HepG2 (cell line): Measurements from ENCODE around the gene CLDN19. TPM values are rescaled to one million over a fixed set of nuclear protein-coding genes. Genes with fewer than 3 reads are reported as not detected.

ENCODE experiments used
- ATAC-seq: fragments of 200-7000 bp; cut with Tn5 transposase; 3 replicates; pipeline ENCODE4 v1.9.1; 2020; ENCODE audit warnings: mild to moderate bottlenecking, moderate library complexity
- BruUV-seq: library from RNA; stranded (reverse); fragments of 400-500 nt; replicated peaks from 2 replicates; lab custom pipeline; 2021; lab: Mats Ljungman, UMichigan
- CTCF ChIA-PET: fragments of 300-600 bp; formaldehyde crosslinking; extraction: SDS; loops from one replicate; lab custom pipeline; 2021; ENCODE audit warnings: low total read pairs, inconsistent platforms, low intra/inter-chr PET ratio; lab: Yijun Ruan, JAX
- POLR2A ChIA-PET: fragments of 350-600 bp; sonication (Branson Sonifier 250); formaldehyde crosslinking; loops from one replicate; lab custom pipeline; 2020; ENCODE audit warnings: antibody characterized with exemption, inconsistent platforms; lab: Yijun Ruan, JAX
- DNase-seq: peaks from one replicate; pipeline ENCODE4 v3.0.0-alpha.2; 2015; ENCODE audit warnings: low spot score
- FAIRE-seq: peaks from 3 replicates; lab custom pipeline; 2011; peaks lifted over from hg19 to GRCh38; lab: Jason Lieb, UNC
- H2AFZ ChIP-seq: one replicate; pipeline ENCODE4 v1.6.1; 2011; ENCODE audit warnings: low read length, inconsistent platforms
- H3K27ac ChIP-seq: fragments of 300-600 bp; 3 replicates; pipeline ENCODE4 v1.8.0; 2011; ENCODE audit warnings: mixed run types, mild to moderate bottlenecking, mixed read lengths, low read length, inconsistent platforms; ENCODE audit not compliant: insufficient read depth; ENCODE audit errors: extremely low read length
- H3K27me3 ChIP-seq, 2 experiments: fragments of 200-600 bp in 1 of 2; 2 replicates in 1 of 2; 3 replicates in 1 of 2; pipeline versions ENCODE4 v1.6.0 to v1.8.0; 2011; ENCODE audit warnings: low read length in 2 of 2, mild to moderate bottlenecking in 2 of 2, moderate library complexity in 2 of 2, inconsistent platforms in 1 of 2; ENCODE audit not compliant: insufficient read depth in 2 of 2, control insufficient read depth in 1 of 2
- H3K36me3 ChIP-seq, 2 experiments: fragments of 200-600 bp in 1 of 2; replicated peaks in 1 of 2; 2 replicates in 1 of 2; 3 replicates in 1 of 2; pipeline versions ENCODE4 v1.5.1 to v1.8.0; 2011; ENCODE audit warnings: low read length in 2 of 2, inconsistent platforms in 1 of 2; ENCODE audit not compliant: insufficient read depth in 2 of 2, control insufficient read depth in 1 of 2
- H3K4me1 ChIP-seq: 2 replicates; pipeline ENCODE4 v1.5.1; 2012; ENCODE audit warnings: low read length, inconsistent platforms; ENCODE audit not compliant: insufficient read depth
- H3K4me2 ChIP-seq: 2 replicates; pipeline ENCODE4 v1.6.0; 2011; ENCODE audit warnings: low read depth, low read length, inconsistent platforms
- H3K4me3 ChIP-seq, 3 experiments: fragments of 200-600 bp in 1 of 3; sonication (generic), shearing (Covaris generic) in 1 of 3; replicated peaks in 1 of 3; 2 replicates each; pipeline ENCODE4 v1.5.1; 2011 to 2016; ENCODE audit warnings: low read length in 3 of 3, inconsistent platforms in 2 of 3, low read depth in 2 of 3, mild to moderate bottlenecking in 2 of 3, control low read depth in 1 of 3, mixed read lengths in 1 of 3; ENCODE audit not compliant: insufficient read depth in 1 of 3
- H3K79me2 ChIP-seq: one replicate; pipeline ENCODE4 v1.6.1; 2011; ENCODE audit warnings: low read length, inconsistent platforms; ENCODE audit not compliant: insufficient read depth
- H3K9ac ChIP-seq: 2 replicates; pipeline ENCODE4 v1.6.0; 2011; ENCODE audit warnings: mild to moderate bottlenecking, low read depth, low read length, inconsistent platforms; ENCODE audit not compliant: insufficient read depth
- H3K9me3 ChIP-seq: 2 replicates; pipeline ENCODE4 v1.5.1; 2012; ENCODE audit warnings: mild to moderate bottlenecking, low read length
- H4K20me1 ChIP-seq: 2 replicates; pipeline ENCODE4 v1.6.0; 2011; ENCODE audit warnings: inconsistent platforms, mild to moderate bottlenecking, low read length, moderate library complexity; ENCODE audit not compliant: insufficient read depth
- CREB3 ChIP-seq: sonication (generic); formaldehyde crosslinking; IDR thresholded peaks from 2 replicates; pipeline ENCODE4 v1.5.0; 2020; ENCODE audit warnings: missing genetic modification reagents
- HDAC1 ChIP-seq: sonication (generic); formaldehyde crosslinking; IDR thresholded peaks from 2 replicates; pipeline ENCODE4 v1.5.1; 2020; ENCODE audit warnings: mild to moderate bottlenecking, missing genetic modification reagents
- MBD4 ChIP-seq: IDR thresholded peaks from 2 replicates; pipeline ENCODE4 v1.6.1; 2012; ENCODE audit warnings: low read length, inconsistent platforms, borderline replicate concordance
- MTA1 ChIP-seq: sonication (generic); formaldehyde crosslinking; IDR thresholded peaks from 2 replicates; pipeline ENCODE4 v1.4.0; 2020; ENCODE audit warnings: missing genetic modification reagents, mild to moderate bottlenecking, borderline replicate concordance
- NONO ChIP-seq, 2 experiments: fragments of 450-650 bp in 1 of 2; sonication (generic) in 1 of 2; formaldehyde crosslinking in 1 of 2; IDR thresholded peaks in 1 of 2; conservative IDR thresholded peaks in 1 of 2; 2 replicates each; pipeline versions ENCODE4 v1.6.1 to v1.8.0; 2017 to 2022; ENCODE audit warnings: mild to moderate bottlenecking in 1 of 2, missing genetic modification reagents in 1 of 2, moderate library complexity in 1 of 2
- REL ChIP-seq: sonication (generic); formaldehyde crosslinking; conservative IDR thresholded peaks from 2 replicates; pipeline ENCODE4 v1.8.0; 2022; ENCODE audit warnings: mild to moderate bottlenecking, missing genetic modification reagents, moderate library complexity
- SP2 ChIP-seq: sonication (generic); formaldehyde crosslinking; IDR thresholded peaks from 2 replicates; pipeline ENCODE4 v1.5.1; 2020; ENCODE audit warnings: mild to moderate bottlenecking, missing genetic modification reagents
- ZNF296 ChIP-seq: sonication (generic); formaldehyde crosslinking; conservative IDR thresholded peaks from 2 replicates; pipeline ENCODE4 v1.5.0; 2020; ENCODE audit warnings: mild to moderate bottlenecking, missing genetic modification reagents
- ZNF75D ChIP-seq: sonication (generic); formaldehyde crosslinking; IDR thresholded peaks from 2 replicates; pipeline ENCODE4 v1.8.1; 2023; ENCODE audit warnings: missing genetic modification reagents, mild to moderate bottlenecking, borderline replicate concordance
- ZNF781 ChIP-seq: sonication (generic); formaldehyde crosslinking; IDR thresholded peaks from 2 replicates; pipeline ENCODE4 v1.5.1; 2020; ENCODE audit warnings: borderline replicate concordance, mild to moderate bottlenecking, missing genetic modification reagents; ENCODE audit errors: not compliant biosample characterization
- WGBS: methylation state at CpG from one replicate; pipeline ENCODE4 v1.1.6; 2017; ENCODE audit warnings: low lambda C conversion rate; 5-methylcytosine and 5-hydroxymethylcytosine counted together
- in situ Hi-C: cut with HindIII; loops from 2 replicates; pipeline ENCODE4 v1.10.0; 2017; ENCODE audit warnings: low pct_unique_long_range_greater_than_20kb; ENCODE audit not compliant: extremely low pct_ligation_motif_present
- intact Hi-C: fragments of 100-400 bp; cut with micrococcal nuclease; formaldehyde crosslinking; loops from one replicate; pipeline ENCODE4 v1.10.0; 2022; ENCODE audit not compliant: unreplicated experiment
- polyA plus RNA-seq, 8 experiments: library from polyadenylated mRNA; depleted of rRNA in 3 of 8; stranded (reverse) in 7 of 8; unstranded in 1 of 8; fragments of >200 nt; fragmentation: Illumina TruSeq in 4 of 8; extraction: Trizol in 4 of 8; gene quantifications; 2 replicates each; pipeline versions ENCODE4 v1.2.1 to v1.2.3, GENCODE V29; 2011 to 2016; ENCODE audit warnings: low read depth in 4 of 8, missing spikeins in 1 of 8, mixed read lengths in 1 of 8; ENCODE audit not compliant: insufficient read depth in 1 of 8
- total RNA-seq, 5 experiments: library from RNA; depleted of rRNA; stranded (reverse); fragments of >200 nt; fragmentation: Illumina TruSeq; extraction: Trizol; gene quantifications; 2 replicates each; pipeline ENCODE4 v1.2.3, GENCODE V29; 2016; ENCODE audit warnings: low read depth in 1 of 5
- TF ChIP-seq, protein P1 (sequence below): sonication (generic); formaldehyde crosslinking; IDR thresholded peaks from 2 replicates; pipeline ENCODE4 v1.4.0; 2020; ENCODE audit warnings: missing genetic modification reagents
- TF ChIP-seq, protein P2 (sequence below): sonication (generic); formaldehyde crosslinking; IDR thresholded peaks from 2 replicates; pipeline ENCODE4 v1.4.0; 2020; ENCODE audit warnings: missing genetic modification reagents

The CLDN19 gene
- total and polyA plus RNA-seq, 2 of the 13 experiments (the other 11 are each of a cell fraction or from before 2014, with no cell fraction given): 5.0 to 7.6 TPM

GRCh38 chr1:42731585-42731984 is 8.5 kb downstream of the CLDN19 start:
- H2AFZ ChIP-seq: no peak overlapping the region
- ATAC-seq (no peak), DNase-seq (no peak)
- H3K4me3 ChIP-seq: no peak overlapping the region
- no peaks in the 10 kb centered on the region for H3K9me3 ChIP-seq
- H3K36me3 ChIP-seq: no peaks in the 10 kb centered on the region
- no peaks in the 10 kb centered on the region for H3K79me2 ChIP-seq
- no TSS peak for BruUV-seq
- H4K20me1 ChIP-seq: no peaks in the 10 kb centered on the region
- H3K4me1 ChIP-seq: peaks cover 33% of the 10 kb centered on the region
- no peaks in the 10 kb centered on the region for H3K27me3 ChIP-seq
- WGBS: 67% methylated on average over 3 of the region's 3 CpGs
- ChIA-PET POLR2A (interaction anchor here (1.2 kb wide), 1 partner anchor 73 kb away, joined by 4 read pairs; the partner anchor contains the start of gene PPIH), CTCF (interaction anchor here (1.2 kb wide), 1 partner anchor 154 kb away, joined by 3 read pairs; no protein-coding TSS in a partner anchor)
- H3K9ac ChIP-seq: no peak overlapping the region
- H3K4me2 ChIP-seq: no peak overlapping the region
- no peak overlapping the region for H3K27ac ChIP-seq
- TF ChIP-seq MBD4 (no peak), ZNF781 (no peak), NONO (IDR thresholded peaks at IDR 0.05) (no peak), NONO (CRISPR knock-in tag; conservative IDR thresholded peaks at IDR 0.05) (no peak), MTA1 (CRISPR knock-in tag) (no peak), HDAC1 (no peak), CREB3 (CRISPR knock-in tag) (no peak), REL (no peak), ZNF75D (CRISPR knock-in tag) (no peak), SP2 (CRISPR knock-in tag) (no peak), ZNF296 (CRISPR knock-in tag) (no peak)
- TF ChIP-seq, protein P1, sequence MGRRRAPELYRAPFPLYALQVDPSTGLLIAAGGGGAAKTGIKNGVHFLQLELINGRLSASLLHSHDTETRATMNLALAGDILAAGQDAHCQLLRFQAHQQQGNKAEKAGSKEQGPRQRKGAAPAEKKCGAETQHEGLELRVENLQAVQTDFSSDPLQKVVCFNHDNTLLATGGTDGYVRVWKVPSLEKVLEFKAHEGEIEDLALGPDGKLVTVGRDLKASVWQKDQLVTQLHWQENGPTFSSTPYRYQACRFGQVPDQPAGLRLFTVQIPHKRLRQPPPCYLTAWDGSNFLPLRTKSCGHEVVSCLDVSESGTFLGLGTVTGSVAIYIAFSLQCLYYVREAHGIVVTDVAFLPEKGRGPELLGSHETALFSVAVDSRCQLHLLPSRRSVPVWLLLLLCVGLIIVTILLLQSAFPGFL (CRISPR knock-in tag): no peak
- TF ChIP-seq, protein P2, sequence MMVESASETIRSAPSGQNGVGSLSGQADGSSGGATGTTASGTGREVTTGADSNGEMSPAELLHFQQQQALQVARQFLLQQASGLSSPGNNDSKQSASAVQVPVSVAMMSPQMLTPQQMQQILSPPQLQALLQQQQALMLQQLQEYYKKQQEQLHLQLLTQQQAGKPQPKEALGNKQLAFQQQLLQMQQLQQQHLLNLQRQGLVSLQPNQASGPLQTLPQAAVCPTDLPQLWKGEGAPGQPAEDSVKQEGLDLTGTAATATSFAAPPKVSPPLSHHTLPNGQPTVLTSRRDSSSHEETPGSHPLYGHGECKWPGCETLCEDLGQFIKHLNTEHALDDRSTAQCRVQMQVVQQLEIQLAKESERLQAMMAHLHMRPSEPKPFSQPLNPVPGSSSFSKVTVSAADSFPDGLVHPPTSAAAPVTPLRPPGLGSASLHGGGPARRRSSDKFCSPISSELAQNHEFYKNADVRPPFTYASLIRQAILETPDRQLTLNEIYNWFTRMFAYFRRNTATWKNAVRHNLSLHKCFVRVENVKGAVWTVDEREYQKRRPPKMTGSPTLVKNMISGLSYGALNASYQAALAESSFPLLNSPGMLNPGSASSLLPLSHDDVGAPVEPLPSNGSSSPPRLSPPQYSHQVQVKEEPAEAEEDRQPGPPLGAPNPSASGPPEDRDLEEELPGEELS: no peak
- TF ChIP-seq, all 625 proteins: peak for 0
- FAIRE-seq: no peak
- in situ Hi-C loops: loop anchor here (25.0 kb wide), 1 partner anchor 394 kb away; the partner anchor contains the start of gene FOXJ3
- intact Hi-C loops: no loop called here
